Fibroblast of lung (primary cell): ENCODE measurements around the gene DCLRE1A.

Experiments used
- CTCF ChIP-seq, 2 donors: IDR thresholded peaks in 1 of 2; conservative IDR thresholded peaks in 1 of 2; 1 replicate in 1 of 2; 2 replicates in 1 of 2; pipeline ENCODE4 v1.5.1; 2011 to 2012; ENCODE audit warnings: low read length in 2 of 2, control low read depth in 1 of 2, inconsistent platforms in 1 of 2, low read depth in 1 of 2, mild to moderate bottlenecking in 1 of 2
- EZH2 ChIP-seq: IDR thresholded peaks from 2 replicates; pipeline ENCODE4 v1.5.1; 2012; ENCODE audit warnings: low read length, control low read depth, mild to moderate bottlenecking; ENCODE audit errors: missing control alignments

GRCh38 chr10:113875212-113875611 is 21.3 kb upstream of the DCLRE1A start:
- no peak for TF ChIP-seq CTCF (conservative IDR thresholded peaks at IDR 0.05 in 1 of 2, IDR thresholded peaks at IDR 0.05 in 1 of 2; ENCODE audit: low read depth in 1 of 2, low read length in 2 of 2)
- no peak for TF ChIP-seq EZH2
